ENCODE measurements around the gene TXLNG. TPM values are rescaled to one million over a fixed set of nuclear protein-coding genes. Genes with fewer than 3 reads are reported as not detected.

Gene TXLNG
- total RNA-seq, 1 donor, result 13.9 TPM

DNA sequence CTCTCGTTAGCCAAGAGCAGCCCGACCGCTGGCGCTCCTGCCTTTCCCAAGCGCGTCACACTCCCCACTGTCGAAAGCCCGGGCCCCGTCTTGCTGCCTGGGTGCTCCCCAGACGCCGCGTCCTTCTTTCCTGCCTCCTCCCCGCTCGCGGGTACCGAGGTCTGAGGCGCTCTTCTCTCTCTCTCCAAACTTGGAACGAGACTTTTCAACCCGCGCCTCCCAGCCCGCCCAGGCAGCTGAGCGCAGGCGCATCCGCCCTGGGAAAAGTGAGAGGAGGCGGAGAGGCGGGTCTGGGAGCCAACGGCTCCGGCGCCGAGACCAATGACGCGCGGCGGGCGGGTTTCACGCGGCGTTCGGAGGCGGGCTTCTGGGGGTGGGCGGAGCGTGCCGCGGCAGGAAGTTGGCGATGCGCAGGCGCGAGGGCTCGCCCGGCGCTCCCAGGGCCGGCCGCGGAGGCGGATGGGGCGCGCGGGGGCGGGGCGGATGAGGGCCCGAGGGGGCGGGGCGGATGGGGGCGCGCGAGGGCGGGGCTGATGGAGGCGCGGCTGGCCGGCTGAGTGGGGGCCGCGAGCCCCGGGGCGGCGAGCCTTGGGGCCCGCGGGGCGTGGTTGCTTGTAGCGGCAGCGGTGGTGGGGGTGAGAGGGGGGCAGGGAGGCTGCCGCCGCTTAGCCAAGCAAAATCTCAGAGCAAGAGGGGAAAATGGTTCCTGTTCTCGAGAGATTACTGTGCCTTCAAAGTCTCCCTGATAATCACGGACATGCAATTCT, 84.0 kb downstream of the TXLNG start, which contains the start of gene RBBP7:
TSS of gene RBBP7 (minus strand) at position 268 of the 767 bp plus-strand sequence. CDS start 309 bp downstream, outside the sequence.
- peak within 1 kb of the TSS; percentile 87 for H3K4me3 ChIP-seq (ENCODE audit: low read depth, low read length)
- DNase-seq (ENCODE audit: low read depth), result peak; percentile 93
- TF ChIP-seq, protein P1, sequence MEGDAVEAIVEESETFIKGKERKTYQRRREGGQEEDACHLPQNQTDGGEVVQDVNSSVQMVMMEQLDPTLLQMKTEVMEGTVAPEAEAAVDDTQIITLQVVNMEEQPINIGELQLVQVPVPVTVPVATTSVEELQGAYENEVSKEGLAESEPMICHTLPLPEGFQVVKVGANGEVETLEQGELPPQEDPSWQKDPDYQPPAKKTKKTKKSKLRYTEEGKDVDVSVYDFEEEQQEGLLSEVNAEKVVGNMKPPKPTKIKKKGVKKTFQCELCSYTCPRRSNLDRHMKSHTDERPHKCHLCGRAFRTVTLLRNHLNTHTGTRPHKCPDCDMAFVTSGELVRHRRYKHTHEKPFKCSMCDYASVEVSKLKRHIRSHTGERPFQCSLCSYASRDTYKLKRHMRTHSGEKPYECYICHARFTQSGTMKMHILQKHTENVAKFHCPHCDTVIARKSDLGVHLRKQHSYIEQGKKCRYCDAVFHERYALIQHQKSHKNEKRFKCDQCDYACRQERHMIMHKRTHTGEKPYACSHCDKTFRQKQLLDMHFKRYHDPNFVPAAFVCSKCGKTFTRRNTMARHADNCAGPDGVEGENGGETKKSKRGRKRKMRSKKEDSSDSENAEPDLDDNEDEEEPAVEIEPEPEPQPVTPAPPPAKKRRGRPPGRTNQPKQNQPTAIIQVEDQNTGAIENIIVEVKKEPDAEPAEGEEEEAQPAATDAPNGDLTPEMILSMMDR (IDR thresholded peaks at IDR 0.05; ENCODE audit: insufficient read depth, low read length), result no peak

DNA sequence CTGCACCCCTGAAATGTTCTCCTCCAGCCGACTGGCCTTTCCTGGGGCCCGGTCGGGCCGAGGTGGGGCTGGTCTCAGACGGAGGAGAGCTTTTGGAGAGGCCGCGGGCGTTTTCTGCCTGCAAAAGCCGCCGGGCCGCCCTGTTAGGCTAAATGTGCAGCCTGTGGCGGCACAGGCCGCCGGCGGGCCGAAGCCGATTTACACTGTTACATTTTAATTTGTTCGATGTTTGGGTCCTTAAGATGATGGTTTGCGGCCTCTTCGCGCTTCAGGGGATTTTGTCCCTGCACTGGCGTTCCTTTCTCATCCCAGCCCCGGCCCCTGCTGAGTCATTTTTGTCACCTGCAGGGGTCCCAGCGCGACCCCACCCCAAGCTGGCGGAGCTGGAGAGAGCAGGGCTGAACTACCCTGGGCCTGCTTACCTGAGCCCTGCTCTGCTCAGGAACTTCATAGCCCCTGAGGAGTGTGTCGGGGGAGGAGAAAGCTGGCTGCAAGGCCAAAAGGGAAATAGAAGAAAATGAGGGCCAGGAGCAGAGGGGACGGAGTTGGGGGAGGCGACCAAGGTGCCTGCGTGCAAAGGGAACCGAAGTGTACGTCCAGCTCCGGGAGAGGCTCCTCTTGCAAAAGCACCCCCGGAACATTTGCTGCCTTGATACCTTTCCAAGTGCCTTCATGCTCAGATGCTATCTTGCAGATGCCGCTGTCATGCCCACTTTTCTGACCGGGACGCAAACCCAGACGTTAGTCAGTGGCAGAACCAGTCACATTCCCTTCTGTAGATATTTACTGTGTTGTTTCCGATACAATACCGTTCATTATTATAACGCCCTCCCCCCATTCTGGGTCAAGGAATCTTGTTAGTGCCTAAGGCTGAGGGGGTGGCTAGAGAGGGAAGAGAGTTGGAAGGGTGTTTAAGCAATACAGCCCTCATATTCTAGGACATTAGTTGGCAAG, 84.9 kb downstream of the TXLNG start:
- TF ChIP-seq, protein P1 (IDR thresholded peaks at IDR 0.05; ENCODE audit: insufficient read depth, low read length), result no peak
- H3K4me3 ChIP-seq (ENCODE audit: low read depth, low read length), result peak overlapping the region; percentile 63
- DNase-seq (ENCODE audit: low read depth), result no peak

DNA sequence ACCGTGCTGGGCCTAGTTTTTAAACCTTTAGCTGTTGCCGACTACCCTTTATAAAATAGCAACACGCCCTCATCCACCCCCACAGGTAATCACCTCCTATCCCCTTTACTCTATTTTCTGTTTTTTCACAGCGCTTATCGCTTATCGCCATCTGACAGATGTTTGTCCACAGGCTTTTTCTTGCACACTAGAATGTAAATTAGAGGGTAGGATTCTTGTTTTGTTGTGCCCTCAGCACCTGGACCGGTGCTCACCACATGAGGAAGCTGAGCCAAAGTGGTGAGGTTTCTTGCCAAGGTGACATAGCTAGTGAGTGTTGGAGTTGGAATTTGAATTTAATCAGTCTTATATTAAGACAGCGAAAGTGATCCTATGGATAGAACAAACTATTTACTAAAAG, 86.8 kb downstream of the TXLNG start:
- DNase-seq (ENCODE audit: low read depth), result no peak
- no peak overlapping the region for H3K4me3 ChIP-seq (ENCODE audit: low read depth, low read length)
- TF ChIP-seq, protein P1 (IDR thresholded peaks at IDR 0.05; ENCODE audit: insufficient read depth, low read length), result no peak

- TF ChIP-seq, protein P1 (IDR thresholded peaks at IDR 0.05; ENCODE audit: insufficient read depth, low read length), result no peak
- H3K4me3 ChIP-seq (ENCODE audit: low read depth, low read length), result no peak overlapping the region
- no peak for DNase-seq (ENCODE audit: low read depth)
These were observed 88.3 kb downstream of the TXLNG start for GRCh38 chrX:16874458-16875095.

DNA sequence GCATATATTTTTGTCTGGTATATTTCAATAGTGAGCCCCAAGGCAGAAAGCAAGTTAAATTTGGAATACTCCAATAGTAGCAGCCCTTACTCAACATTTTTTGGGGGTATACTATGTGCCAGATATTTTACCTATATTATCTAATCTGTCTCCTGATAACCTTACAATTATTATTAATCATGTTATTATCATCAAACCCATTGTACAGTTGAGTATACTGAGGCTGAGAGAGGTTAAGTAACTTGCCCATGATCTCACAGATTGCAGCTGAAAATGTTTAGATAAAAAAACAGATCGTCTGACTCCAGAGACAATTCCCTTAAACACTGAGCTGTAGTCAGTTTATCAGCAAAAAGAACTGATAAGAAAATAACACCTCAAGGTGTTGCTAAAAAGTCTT, 90.4 kb downstream of the TXLNG start:
- H3K4me3 ChIP-seq (ENCODE audit: low read depth, low read length), result no peak overlapping the region
- TF ChIP-seq, protein P1 (IDR thresholded peaks at IDR 0.05; ENCODE audit: insufficient read depth, low read length), result no peak
- DNase-seq (ENCODE audit: low read depth), result no peak

GRCh38 chrX:16882169-16882568, 95.9 kb downstream of the TXLNG start:
- H3K4me3 ChIP-seq (ENCODE audit: low read depth, low read length), result no peak overlapping the region
- DNase-seq (ENCODE audit: low read depth), result peak; percentile 27
- TF ChIP-seq, protein P1 (IDR thresholded peaks at IDR 0.05; ENCODE audit: insufficient read depth, low read length), result no peak

Data from fibroblast of the aortic adventitia (primary cell).